Activated CD4-positive, alpha-beta T cell treated with anti-CD3 and anti-CD28 coated beads, Interleukin-2, amount 10 ng/mL, durations not matched to agents 24 days and 14 days (primary cell): ENCODE measurements around the gene IDUA. TPM values are rescaled to one million over a fixed set of nuclear protein-coding genes. Genes with fewer than 3 reads are reported as not detected.

Experiments used
- DNase-seq: peaks from one replicate; pipeline ENCODE4 v3.0.0; 2022
- H3K27ac Mint-ChIP-seq: one replicate; pipeline ENCODE4 v1.8.0; 2022; ENCODE audit warnings: mild to moderate bottlenecking, mixed read lengths
- H3K27me3 Mint-ChIP-seq: one replicate; pipeline ENCODE4 v1.8.0; 2022; ENCODE audit warnings: mixed read lengths
- H3K36me3 Mint-ChIP-seq: one replicate; pipeline ENCODE4 v1.8.0; 2022; ENCODE audit warnings: low read depth, mild to moderate bottlenecking, mixed read lengths
- H3K4me1 Mint-ChIP-seq: one replicate; pipeline ENCODE4 v1.8.0; 2021; ENCODE audit warnings: mixed read lengths
- H3K4me3 Mint-ChIP-seq: one replicate; pipeline ENCODE4 v1.8.0; 2022; ENCODE audit warnings: mild to moderate bottlenecking, moderate library complexity, mixed read lengths
- H3K9me3 Mint-ChIP-seq: one replicate; pipeline ENCODE4 v1.8.0; 2021; ENCODE audit warnings: mixed read lengths
- intact Hi-C: fragments of 100-400 bp; cut with micrococcal nuclease; formaldehyde crosslinking; loops from one replicate; pipeline ENCODE4 v1.15.1; 2023
- total RNA-seq: library from RNA; stranded (reverse); gene quantifications from 2 replicates; pipeline ENCODE4 v1.2.3, GENCODE V29; 2022

The IDUA gene
- total RNA-seq, 1 donor from 2014 or later: 30.4 TPM

DNA sequence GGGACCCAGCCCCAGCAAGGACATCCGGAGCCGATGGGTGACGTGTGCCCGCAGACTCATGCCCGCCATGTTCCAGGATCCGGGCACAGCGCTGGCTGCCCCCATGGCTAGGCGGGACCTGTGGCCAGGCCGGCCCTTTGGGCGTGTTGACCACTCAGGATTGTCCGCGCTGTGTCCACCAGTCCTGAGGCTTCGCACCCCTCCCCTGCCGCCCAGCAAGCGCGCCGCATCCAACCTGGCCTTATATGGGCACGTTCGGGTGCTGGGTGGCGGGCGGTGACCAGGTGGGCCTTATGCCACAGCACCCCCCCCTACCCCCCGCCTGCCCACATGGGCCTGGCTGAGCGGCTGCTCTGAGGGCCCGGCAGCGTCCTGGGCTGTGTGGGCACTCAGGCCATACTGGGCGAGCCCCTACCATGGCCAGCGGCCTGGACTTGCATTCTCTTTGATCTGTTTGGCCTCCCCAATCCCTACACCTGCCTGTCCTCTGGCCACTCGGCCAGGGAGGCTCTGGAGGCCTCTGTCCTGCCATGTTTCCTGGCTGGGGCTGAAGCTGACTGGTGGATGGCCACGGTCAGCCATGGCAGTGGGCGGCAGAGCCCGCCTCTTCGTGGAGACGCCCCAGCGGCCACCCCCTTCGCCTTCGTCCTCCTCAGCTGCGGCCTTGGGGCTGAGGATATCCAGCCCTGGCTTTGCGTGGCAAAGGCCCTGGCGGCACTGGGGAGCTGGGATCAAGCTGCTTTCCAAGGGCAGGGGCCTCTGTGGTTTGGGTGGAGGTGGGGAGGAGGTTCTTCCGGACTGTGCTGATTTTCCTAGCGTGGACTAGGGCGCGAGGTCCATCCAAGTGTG is 26.6 kb downstream of the IDUA start:
- H3K27ac Mint-ChIP-seq: no peak overlapping the region
- no peak for DNase-seq
- intact Hi-C loops: loop anchor here (5.0 kb wide), 2 partner anchors 189 to 334 kb away; partner anchors contain the start of gene UVSSA

DNA sequence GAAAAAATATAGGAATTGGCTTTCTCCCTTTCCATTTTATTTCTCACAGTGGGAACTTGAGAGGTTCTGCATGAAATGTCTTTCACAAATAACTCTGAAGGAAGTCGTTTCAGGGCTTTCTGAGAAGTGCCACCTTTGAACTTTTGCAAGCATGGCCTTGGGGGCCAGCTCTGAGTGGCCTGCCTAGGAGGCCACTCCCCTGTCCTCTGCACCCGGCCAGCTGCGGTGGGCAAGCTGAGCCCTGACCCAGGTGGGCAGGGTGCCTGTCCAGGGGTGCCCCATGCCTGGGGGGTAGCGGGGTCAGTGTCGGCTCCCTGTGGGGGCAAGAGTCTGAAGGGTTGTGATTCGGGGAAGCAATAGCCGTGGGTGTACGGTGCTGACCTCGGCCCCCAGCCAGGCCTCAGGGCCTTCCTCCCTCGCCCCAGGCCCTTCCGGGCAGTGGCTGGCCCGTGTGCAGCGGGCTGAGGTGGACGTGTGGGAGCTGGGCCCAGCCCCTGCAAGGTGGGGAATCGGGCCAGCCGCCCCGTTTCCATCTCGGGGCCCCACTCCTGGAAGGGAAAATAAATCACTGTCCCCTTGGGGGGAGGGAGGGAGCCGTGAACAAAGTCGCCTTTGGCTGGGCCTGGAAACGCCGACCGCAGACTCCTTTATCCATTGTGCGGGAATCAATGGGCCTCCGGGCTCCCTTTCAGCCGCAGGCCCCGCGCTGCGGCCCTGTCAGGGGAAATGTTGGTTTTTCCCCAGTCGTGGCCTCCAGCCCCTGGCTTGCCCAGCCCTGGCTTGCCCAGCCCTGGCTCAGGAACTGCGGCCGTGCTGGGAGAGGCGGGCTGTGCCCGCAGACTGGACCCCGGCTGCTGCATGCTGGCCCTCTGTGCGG is 27.7 kb downstream of the IDUA start:
- intact Hi-C loops: loop anchor here (5.0 kb wide), 2 partner anchors 188 to 333 kb away; partner anchors contain the start of gene UVSSA
- DNase-seq: no peak
- no peaks in the 10 kb centered on the region for H3K9me3 Mint-ChIP-seq
- no peak overlapping the region for H3K4me3 Mint-ChIP-seq
- no peaks in the 10 kb centered on the region for H3K27me3 Mint-ChIP-seq
- H3K4me1 Mint-ChIP-seq: peaks cover 10% of the 10 kb centered on the region
- H3K27ac Mint-ChIP-seq: no peak overlapping the region
- peaks cover 6% of the 10 kb centered on the region for H3K36me3 Mint-ChIP-seq

More for the DNA sequence above, 26.6 kb downstream of the IDUA start:
- Mint-ChIP-seq H3K9me3 (no peaks in the 10 kb centered on the region), H3K4me3 (peak overlapping the region; percentile 50), H3K27me3 (peaks cover 7% of the 10 kb centered on the region), H3K36me3 (peaks cover 6% of the 10 kb centered on the region), H3K4me1 (peaks cover 13% of the 10 kb centered on the region)

DNA sequence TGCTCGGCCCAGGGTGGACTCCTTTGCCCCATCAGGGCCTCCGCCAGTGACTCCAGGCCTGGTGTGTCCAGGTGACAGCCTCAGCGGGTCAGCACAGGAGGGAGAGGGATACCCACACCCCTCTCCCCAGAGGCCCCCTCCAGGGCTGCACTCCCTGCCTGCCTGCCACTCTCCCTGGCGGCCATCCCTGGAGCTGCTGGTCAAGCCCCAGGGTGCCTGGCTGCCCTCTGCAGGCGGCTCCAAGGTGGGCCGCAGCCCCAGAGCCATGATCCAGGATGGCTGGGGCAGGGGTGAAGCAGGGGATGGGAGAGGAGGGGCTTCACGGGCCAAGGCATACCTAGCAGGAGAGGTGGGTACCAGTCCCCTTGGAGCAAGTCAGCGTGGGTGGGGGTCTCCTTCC is 28.3 kb downstream of the IDUA start:
- H3K27me3 Mint-ChIP-seq: no peaks in the 10 kb centered on the region
- H3K27ac Mint-ChIP-seq: no peak overlapping the region
- DNase-seq: no peak
- peaks cover 10% of the 10 kb centered on the region for H3K4me1 Mint-ChIP-seq
- intact Hi-C loops: no loop called here
- H3K4me3 Mint-ChIP-seq: no peak overlapping the region
- H3K36me3 Mint-ChIP-seq: peaks cover 6% of the 10 kb centered on the region
- no peaks in the 10 kb centered on the region for H3K9me3 Mint-ChIP-seq

DNA sequence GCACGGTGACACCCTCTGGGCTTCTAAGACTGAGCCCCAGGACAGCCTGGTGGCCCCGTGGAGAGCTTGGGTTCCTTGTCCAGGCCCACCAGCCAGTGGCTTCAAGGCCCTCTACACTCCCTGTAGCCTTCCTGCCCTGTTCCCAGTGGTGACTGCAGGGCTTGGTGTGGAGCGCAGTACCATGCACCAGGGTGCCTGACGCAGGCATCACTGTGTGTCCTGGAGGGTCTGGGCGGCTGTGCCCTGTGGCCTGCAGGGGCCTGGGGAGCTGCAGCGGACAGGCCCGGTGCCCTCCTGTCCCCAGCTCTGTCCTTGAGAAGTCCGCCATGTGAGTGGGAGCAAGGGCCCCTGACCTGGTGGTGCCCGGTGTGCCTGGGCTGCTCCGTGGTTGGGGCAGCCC is 28.9 kb downstream of the IDUA start:
- Mint-ChIP-seq H3K36me3 (peaks cover 4% of the 10 kb centered on the region), H3K4me1 (peaks cover 5% of the 10 kb centered on the region), H3K9me3 (no peaks in the 10 kb centered on the region), H3K27ac (no peak overlapping the region), H3K27me3 (no peaks in the 10 kb centered on the region), H3K4me3 (no peak overlapping the region)
- intact Hi-C loops: no loop called here
- DNase-seq: no peak

DNA sequence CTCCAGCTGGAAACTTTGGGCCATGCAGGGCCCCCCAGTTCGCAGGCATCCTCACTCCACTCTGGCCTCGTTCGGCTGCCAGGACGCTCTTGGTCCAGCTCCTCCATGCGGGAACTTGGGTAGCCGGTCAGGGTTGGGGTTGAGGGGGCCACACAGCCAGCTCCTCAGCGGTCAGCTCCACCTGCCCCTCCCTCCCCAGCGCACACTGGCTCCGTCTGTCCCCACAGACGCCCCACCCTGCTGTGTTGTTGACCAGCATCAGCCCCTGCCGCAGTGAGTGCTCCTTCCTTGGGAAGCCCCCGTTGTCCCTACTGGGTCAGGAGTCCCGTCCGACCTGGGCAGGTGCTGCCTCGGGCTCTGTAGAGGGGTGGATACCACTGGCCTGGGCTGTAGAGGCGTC is 30.4 kb downstream of the IDUA start:
- Mint-ChIP-seq H3K27ac (no peak overlapping the region), H3K27me3 (no peaks in the 10 kb centered on the region), H3K36me3 (peaks cover 4% of the 10 kb centered on the region), H3K9me3 (no peaks in the 10 kb centered on the region), H3K4me1 (peaks cover 4% of the 10 kb centered on the region), H3K4me3 (no peak overlapping the region)
- intact Hi-C loops: no loop called here
- DNase-seq: no peak

DNA sequence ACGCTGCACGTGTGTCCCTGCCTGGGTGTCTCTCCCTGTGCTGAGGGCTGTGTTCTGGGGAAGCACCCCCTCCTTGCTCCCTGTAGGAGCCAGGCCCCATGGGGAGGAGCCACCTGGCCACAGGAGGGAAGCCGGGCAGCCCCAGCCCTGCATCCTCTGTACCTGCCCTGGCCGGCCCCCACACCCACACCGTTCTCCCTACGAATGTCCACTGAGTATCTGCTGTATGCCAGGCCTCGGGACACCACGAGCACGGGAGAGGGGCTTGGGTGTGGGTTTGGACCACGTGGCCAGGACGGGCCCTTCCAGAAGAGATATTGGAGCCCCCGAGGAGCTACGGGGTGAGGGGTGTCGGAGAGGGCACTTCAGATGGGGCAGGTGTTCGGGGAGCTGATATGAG is 30.9 kb downstream of the IDUA start:
- no peak overlapping the region for H3K27ac Mint-ChIP-seq
- no peak for DNase-seq
- H3K4me3 Mint-ChIP-seq: no peak overlapping the region
- H3K36me3 Mint-ChIP-seq: peaks cover 4% of the 10 kb centered on the region
- H3K27me3 Mint-ChIP-seq: no peaks in the 10 kb centered on the region
- no peaks in the 10 kb centered on the region for H3K9me3 Mint-ChIP-seq
- intact Hi-C loops: no loop called here
- peaks cover 4% of the 10 kb centered on the region for H3K4me1 Mint-ChIP-seq

DNA sequence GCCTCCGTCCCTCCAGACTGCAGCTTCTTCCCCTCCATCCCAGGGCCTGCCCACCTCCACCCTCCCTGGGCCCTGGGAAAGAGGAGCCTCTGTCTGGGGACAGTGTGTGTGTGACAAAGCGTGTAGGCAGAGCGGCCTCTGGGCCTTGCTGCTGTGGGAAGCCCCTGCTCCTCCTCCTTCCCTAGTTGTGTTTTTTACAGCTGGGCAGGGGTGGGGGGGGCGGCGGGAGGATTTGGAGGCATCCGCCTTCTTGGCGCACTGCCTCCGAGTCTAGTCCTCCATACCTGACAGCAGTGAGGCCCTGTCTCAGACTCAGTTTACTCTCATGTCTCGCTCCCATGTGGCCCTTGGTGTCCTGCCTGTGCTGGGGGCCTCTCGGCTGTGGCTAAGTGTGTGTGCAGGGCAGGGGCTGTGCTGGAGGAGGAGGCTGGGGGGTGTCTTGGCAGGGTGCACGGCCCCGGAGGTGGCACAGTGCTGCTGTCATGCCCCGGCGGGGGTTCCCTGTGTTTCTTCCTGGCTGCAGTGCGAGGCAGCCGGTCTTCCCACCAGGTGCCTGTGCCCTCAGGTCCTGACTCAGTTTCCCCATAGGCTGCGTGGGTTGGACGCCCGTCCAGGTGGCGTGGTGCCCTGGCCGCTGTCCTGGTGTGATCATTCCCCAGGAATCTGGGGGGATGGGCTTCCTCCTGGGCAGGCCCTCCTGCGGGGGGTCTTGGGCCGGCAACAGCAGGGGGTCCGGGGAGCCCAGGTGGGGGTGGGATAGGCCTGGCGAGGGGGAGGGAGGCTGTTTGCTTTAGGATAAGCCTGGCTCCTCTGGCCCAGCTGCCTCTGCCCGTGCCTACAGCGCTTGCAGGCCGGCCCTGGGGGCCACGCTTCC is 31.5 kb downstream of the IDUA start:
- H3K4me3 Mint-ChIP-seq: no peak overlapping the region
- no peaks in the 10 kb centered on the region for H3K9me3 Mint-ChIP-seq
- peaks cover 4% of the 10 kb centered on the region for H3K4me1 Mint-ChIP-seq
- no peak overlapping the region for H3K27ac Mint-ChIP-seq
- H3K27me3 Mint-ChIP-seq: no peaks in the 10 kb centered on the region
- H3K36me3 Mint-ChIP-seq: peaks cover 4% of the 10 kb centered on the region
- DNase-seq: no peak
- intact Hi-C loops: no loop called here

DNA sequence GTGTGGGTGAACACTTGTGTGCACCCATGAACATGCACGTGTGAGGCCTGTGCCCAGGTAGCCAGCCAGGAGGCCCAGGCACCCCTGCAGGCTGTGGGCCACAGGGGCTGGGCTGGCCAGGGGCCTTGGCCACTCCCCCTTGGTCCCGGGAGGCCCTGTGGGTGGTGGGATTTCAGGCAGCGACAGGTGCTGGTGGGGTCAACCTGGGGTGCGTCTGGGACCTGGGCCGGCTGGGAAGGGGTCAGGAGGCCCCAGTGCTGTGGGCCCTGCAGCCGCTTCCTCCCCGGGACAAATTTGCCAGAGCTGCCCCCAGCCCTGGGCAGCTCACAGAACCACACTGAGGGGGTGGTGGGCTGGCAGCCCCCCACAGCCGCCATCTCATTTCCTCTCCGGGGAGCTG is 32.5 kb downstream of the IDUA start:
- DNase-seq: no peak
- H3K4me3 Mint-ChIP-seq: no peak overlapping the region
- no peaks in the 10 kb centered on the region for H3K9me3 Mint-ChIP-seq
- no peaks in the 10 kb centered on the region for H3K27me3 Mint-ChIP-seq
- H3K4me1 Mint-ChIP-seq: no peaks in the 10 kb centered on the region
- intact Hi-C loops: no loop called here
- H3K36me3 Mint-ChIP-seq: no peaks in the 10 kb centered on the region
- no peak overlapping the region for H3K27ac Mint-ChIP-seq

DNA sequence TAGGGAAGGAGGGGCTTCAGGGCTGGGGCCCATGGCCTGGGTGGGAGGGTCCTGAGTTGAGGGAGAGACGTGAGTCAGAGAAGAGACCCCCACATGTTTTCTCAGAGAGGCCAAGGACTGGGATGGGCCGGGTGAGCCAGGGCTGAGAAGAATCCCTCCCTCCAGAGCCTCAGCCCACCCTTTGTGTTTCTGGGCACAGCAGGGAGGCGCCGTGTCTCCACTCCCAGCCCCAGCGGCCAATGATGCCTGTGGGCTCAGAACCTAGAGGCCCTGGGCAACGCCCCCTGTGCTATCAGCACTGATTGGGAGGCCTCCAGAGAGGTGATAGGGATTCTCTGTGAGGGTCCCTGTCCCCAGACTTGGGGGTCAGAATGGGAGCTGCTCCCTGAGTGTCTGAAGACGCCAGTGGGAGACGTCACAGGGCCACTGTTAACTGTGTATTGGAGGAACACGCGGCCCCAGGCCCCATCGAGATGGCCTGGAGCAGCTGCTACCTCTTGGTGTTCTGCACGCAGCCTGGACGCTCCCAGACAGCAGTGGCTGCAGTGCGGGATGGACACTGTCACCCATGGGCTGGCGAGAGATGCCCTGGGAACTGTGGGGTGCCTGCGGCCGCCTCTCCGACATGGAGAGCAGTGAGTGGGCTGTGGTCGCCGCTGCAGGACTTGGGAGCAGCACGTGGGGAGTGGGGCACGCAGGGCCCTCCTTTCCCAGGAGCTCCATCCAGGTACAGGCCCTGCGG is 33.1 kb downstream of the IDUA start:
- no peaks in the 10 kb centered on the region for H3K9me3 Mint-ChIP-seq
- DNase-seq: no peak
- intact Hi-C loops: no loop called here
- no peaks in the 10 kb centered on the region for H3K27me3 Mint-ChIP-seq
- H3K27ac Mint-ChIP-seq: no peak overlapping the region
- H3K4me1 Mint-ChIP-seq: no peaks in the 10 kb centered on the region
- H3K36me3 Mint-ChIP-seq: peaks cover 1% of the 10 kb centered on the region
- H3K4me3 Mint-ChIP-seq: no peak overlapping the region

DNA sequence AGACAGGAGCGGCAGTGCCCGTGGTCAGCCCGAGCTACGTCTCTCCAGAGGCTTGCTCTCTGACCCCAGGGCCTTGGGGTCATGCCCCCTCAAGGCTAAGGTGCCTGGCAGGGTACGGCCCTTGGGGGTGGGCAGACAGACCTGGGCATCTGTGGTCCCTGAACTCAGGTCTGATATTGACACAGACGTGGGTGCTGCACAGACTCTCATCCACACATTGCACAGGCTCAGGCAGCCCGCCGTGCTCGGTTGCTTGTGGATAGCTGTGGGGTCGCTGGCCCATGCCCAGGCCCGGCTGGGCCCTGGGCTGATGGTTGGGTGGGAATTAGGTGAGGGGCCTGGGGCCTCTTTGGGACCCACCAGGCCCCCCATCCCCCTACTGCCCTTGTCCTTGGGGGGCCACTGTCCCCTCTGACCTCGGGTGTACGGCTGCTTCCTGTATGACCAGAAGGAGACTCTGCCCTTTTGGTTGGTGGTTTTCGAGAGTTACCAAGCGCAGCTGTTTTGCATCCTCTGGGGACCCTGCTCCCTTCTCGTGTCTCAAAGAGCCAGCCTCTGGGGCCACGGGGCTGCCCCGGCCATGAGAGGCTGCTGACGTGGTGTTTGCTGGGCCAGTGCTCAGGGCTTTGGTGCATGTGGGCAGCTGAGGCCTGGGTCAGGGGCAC is 34.7 kb downstream of the IDUA start:
- Mint-ChIP-seq H3K4me3 (no peak overlapping the region), H3K36me3 (peaks cover 8% of the 10 kb centered on the region), H3K27me3 (no peaks in the 10 kb centered on the region), H3K27ac (no peak overlapping the region), H3K9me3 (no peaks in the 10 kb centered on the region), H3K4me1 (peaks cover 9% of the 10 kb centered on the region)
- DNase-seq: no peak
- intact Hi-C loops: no loop called here

DNA sequence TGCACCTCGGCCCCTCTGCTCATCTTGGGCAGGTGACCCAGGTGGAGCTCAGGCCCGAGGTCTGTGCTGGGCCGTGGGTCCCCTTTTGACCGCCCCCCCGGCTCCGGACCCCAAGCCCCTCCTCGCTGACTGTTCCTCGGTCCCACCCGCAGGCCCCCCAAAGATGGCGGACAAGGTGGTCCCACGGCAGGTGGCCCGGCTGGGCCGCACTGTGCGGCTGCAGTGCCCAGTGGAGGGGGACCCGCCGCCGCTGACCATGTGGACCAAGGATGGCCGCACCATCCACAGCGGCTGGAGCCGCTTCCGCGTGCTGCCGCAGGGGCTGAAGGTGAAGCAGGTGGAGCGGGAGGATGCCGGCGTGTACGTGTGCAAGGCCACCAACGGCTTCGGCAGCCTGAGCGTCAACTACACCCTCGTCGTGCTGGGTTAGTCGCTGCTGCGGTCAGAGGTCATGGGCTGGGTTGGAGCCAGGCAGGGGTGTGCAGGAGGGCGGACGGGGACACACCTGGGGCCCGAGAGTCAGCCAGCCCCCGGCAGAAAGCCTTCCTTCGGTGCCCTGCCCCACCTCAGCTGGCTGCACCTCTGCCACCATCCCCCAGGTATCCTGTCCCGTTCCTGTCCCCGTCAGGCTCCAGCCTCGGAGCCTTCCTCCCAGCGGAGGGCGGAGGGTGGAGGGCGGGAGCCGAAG is 35.4 kb downstream of the IDUA start:
- Mint-ChIP-seq H3K27ac (no peak overlapping the region), H3K27me3 (no peaks in the 10 kb centered on the region), H3K36me3 (peaks cover 8% of the 10 kb centered on the region), H3K9me3 (no peaks in the 10 kb centered on the region), H3K4me1 (peaks cover 9% of the 10 kb centered on the region), H3K4me3 (no peak overlapping the region)
- DNase-seq: no peak
- intact Hi-C loops: no loop called here

DNA sequence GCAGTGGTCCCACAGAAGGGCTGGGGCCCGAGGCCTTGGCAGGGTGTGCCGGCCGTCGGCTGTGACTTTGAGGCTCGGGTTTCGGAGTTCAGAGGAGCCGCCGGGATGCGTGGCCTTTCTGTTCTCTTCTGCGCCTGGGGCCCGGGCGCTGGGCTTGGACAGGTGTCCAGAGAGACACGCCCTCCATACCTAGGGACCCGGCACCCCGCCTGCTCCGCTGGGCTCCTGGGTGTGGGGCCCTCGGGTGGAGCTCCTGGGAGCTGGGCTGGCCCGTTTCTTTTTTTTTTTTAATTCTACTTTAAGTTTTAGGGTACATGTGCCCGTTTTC is 35.9 kb downstream of the IDUA start:
- Mint-ChIP-seq H3K27ac (no peak overlapping the region), H3K9me3 (no peaks in the 10 kb centered on the region), H3K4me3 (no peak overlapping the region), H3K27me3 (no peaks in the 10 kb centered on the region), H3K36me3 (peaks cover 8% of the 10 kb centered on the region), H3K4me1 (peaks cover 9% of the 10 kb centered on the region)
- intact Hi-C loops: no loop called here
- no peak for DNase-seq
